Inflammatory macrophage treated with lipopolysaccharide for 4 hours (primary cell): ENCODE measurements around the gene TMPRSS3.

Experiments used
- DNase-seq: peaks from one replicate; pipeline ENCODE4 v3.0.0-alpha.2; 2020

Gene TMPRSS3

DNA sequence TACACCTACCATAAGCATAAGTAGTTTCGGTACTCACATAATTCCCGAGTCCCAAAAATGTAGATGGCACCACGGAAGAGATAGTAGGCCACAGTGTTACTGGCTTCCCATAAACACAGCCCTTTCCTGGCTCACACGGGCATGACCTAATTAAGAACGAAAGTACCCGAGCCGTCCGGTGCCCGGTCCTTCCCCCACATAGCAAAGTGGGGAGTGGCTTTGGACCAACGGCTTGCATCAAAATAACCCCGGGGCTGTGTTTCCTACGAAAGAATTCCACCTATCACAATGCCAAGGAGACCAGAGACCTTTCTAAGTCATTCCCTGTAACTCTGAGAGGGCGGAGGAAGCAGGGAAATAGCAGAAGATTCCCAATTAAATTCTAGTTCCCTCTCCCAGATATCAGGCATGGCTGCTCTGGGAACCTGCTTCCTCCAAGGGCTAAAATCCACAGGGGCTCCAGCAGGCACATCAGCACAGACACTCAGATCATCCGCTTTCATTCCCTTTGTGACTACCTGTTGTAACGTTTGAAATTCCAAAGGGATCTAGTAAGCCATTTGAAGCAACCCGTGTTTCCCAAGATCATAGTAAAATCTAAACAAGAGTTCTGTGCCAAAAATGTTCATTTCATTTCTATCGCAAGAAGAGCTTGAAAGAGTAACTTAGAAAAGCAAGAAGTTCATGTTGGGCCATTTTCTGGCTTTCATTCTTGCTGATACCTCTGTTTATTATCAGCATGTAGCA lies at the start of gene TMPRSS3:
TSS of gene TMPRSS3 (minus strand) at position 148 of the 747 bp plus-strand sequence. CDS start 635 bp downstream, outside the sequence.
- DNase-seq: no peak

DNA sequence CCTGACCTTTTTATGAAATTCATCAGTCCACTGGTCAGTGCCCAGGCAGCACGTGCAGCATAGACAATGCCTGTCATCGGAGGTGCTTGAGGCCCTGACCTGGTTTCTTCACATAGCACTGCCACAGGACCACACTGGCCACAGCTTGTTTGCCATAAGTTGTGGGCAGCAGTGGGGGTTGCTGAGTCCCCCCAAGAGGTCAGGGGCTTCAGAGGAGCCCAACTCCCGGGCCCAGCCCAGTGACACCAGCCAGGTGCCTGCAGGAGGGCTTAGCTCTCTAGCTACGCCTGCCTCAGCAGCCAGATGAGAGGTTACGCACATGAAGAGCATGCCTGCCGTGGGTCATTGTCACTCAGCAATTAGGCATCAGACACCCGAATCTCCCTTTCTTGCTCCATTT lies 49.5 kb upstream of the TMPRSS3 start:
- DNase-seq: no peak

DNA sequence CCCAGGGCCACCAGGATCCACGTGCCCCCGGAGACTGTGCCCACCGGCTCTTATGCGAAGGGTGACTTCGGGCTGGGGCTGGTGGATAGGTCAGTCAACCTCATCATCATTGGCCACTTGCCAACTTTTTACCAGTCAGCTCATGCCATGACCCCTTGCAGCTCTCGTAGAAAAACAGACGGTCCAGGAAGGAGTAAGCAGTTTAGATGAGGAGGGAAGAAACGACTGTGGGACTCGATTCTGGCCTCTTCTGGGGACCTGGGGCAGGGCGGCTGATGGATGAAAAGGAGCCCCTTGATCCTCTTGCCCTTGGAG lies 48.9 kb upstream of the TMPRSS3 start:
- DNase-seq: no peak

DNA sequence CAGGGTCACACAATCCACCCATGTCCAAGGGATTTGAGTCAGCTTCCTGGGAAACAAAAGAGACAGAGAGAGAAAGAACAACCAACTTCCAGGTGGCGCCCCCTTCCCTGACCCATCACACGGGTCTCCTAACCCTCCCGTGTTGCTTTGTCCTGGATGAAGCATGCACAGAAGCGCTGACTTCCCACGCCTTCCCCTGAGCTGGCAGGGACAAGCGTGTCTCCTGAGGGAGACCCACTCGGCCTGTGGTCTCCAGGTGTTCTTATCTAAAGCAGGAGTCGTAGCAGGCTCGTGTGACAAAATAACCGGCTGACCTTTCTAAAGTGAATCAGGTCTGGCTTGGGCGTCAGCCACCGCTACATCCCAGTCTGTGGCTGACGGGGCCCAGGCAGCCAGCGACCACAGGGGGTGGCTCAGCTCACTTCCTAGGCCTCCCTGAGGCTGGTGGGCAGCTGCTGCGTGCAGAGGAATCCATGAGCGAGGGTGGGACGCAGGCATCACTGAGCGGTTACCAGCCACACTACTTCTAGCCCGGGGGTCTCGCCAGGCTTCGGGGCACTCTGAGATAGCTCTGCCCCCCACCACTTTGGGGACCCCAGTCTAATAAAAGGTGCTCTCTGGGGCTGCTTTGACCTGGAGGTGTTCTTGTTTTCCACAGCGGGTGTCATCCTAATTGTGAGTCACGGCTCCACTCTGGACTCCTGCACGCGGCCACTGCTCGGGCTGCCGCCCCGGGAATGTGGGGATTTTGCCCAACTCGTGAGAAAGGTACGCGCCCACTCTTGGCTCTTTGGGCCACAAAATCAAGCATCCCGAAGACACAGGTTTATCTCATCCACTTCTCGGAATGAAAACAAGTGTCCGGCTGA lies 48.3 kb upstream of the TMPRSS3 start:
- no peak for DNase-seq

DNA sequence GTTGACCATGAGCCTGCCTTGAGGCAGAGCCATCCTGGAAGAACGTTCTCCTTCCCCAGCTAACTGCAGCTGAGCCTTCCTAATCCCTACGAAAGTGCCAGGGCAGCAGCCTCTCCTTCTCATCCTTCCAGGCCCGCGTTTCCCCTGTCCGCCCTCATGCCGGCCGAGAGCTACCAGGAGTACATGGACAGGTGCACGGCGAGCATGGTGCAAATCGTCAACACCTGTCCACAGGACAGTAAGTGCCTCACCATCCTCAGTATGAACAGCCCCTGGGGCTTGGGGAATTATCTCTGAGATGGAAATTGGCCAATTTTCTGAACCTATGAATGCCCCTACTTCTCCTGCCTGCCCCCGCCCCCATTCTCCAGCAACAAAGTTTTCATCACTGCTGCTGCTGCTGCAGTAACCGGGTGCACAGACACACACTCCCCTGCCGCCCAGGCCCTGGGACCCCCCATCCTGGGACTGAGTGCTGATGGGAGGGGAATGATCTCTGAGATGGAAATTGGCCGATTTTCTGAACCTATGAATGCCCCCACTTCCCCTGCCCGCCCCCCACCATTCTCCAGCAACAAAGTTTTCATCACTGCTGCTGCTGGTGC lies 47.4 kb upstream of the TMPRSS3 start:
- no peak for DNase-seq

DNA sequence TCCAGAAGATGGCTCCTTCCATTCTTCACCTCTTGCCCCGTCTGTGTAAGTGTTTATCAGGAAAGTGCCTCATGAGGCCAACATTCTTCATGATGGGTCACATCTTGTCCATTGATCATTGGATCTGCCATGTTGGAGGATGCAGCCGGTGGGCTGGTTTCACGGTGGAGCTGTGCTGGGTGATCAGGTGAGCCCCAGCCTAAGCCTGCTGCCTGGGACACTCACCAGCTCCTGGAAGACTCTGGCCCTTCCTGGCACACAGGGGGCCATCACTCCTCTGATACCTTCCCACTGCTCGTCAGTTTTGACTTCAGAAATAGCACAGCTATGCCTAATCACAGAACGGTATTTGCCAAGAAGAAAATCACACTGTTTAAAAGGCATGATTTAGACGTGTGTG lies 46.1 kb upstream of the TMPRSS3 start:
- DNase-seq: no peak

DNA sequence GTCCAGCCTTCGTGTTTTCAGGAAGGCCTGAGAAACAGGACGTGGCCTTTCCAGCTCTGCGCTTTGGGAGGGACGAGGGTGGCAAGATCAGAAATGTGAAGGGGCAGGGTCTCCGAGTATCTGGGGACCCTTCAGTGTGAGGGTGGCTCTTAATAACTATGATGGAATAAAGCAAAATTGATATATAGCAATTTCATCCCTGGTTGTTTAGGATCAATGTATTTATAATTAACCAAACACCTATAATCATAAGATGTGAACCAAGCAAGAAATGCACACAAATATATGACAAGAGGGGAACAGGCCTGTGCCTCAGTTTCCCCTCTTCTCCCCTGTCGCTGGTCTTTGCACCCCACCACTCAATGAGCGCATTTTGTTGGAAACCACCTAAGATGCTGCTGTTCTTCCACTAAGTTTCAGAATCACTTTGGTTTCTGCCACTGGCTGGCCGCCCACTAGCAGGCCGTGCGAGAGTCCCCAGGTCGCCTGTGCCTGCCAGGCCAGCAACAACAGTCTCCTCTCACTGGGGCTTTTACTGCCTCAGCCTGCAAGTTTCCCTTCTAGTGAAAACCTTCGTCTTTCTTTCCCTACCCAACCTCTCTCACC lies 44.4 kb upstream of the TMPRSS3 start:
- no peak for DNase-seq

DNA sequence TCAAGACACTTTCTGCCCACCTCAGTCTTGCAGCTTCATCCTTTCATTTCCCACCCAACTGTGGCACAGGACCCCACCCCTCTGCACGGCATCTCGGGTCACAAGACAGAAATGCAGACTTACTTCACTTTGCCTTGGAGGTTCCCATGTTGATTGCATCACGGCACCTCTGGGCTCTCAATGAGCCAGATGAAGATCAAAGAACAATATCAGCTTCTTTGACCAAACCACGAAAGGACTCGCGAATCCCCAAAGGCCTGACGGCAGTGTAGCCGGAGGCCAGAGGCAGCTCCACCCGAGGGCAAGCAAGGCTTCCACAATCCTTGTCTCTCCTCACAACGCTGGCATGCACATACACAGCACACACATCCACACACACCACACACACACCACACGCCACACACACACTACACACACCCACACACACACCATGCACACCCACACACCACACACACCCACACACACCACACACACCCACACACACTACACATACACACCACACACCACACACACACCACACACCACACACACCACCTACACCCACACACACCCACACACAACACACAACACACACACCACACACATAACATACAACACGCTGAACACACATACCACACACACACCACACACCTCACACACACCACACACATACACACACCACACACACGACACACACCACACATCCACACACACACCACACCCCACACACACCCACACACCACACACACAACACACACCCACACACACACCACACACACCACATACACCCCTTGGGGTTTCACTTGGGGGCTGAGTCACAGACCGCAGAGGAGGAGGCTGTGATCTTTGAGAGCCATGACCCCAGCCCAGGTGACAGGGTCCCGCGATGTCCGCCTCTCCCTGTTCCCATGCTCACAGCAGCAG lies 43.7 kb upstream of the TMPRSS3 start:
- DNase-seq: no peak

DNA sequence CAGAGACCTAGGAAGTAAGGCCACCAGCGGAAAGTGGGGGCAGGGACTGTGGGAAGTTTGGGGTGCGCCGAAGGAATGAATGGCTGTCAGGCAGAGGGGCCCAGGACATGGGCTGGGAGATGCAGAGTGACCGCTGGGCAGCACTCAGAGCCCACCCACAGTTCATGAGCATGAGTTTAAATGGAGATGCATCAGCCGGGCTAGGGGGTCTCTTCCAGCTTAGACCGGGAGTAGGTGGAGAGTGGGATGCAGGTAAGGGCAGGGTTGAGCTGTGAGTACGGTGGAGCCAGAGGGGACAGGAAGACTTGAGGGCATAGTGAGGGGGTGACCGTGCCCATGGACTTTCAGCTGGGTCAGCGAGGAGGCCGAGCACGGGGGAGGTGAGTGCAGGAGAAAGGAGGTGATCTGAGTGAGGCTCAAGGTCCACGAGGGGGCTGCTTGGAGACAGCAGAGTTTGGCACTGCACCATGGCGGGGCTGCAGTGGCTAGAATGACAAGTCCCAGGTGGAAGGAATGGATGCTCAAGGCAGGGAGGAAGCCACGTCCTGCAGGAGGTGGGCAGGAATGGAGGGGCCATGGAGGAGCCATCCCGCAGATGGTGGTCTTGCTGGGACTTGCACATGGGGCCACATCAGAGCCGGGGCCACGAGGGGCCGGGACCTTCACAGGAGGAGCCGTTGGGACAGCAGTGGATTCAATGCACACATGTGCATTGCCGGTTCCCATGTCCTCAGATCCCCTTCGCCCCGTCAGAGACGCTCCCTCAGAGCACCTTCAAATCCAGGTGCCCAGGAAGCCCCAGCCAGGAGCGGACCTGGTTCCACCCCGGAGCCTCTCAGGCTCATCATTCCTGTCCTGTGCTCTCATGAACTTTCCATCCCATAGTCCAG lies 42.7 kb upstream of the TMPRSS3 start:
- DNase-seq: no peak

DNA sequence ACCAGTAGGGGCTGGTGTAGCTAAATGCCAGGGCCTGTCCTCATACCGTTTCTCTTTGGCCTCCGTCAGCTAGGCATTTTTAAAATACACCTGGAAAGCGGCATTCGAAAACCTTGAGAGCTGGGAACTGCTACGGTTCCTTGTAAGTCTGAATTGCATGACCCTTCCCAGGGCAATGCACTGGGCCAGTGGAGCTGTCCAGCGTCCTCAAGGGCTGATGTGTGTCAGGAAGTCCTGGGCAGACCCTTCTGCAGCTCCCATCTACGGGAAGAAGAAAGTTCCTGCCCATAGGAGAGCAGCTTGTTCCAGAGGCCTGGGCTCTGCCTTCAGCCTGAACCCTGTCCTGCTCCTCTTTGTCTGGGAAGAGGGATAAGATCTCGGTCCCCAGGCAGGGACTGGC lies 41.9 kb upstream of the TMPRSS3 start:
- DNase-seq: no peak

DNA sequence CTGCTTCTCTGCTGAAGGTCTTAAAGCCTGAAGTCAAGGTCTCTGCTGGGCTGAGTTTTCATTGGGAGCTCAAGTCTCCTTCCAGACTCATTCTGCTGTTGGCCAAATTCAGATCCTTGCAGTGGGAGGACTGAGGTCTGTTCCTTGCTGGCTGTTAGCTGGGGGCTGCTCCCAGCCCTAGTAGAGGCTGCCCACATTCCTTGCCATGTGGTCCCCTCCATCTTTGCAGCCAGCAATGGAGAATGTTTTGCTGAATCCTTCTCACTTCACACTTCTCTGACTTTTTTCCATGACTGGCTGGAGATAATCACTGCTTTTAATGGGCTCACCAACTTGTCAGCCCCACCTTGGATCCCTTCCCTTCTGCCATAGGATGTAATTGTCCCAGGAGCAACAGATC lies 41.1 kb upstream of the TMPRSS3 start:
- no peak for DNase-seq

DNA sequence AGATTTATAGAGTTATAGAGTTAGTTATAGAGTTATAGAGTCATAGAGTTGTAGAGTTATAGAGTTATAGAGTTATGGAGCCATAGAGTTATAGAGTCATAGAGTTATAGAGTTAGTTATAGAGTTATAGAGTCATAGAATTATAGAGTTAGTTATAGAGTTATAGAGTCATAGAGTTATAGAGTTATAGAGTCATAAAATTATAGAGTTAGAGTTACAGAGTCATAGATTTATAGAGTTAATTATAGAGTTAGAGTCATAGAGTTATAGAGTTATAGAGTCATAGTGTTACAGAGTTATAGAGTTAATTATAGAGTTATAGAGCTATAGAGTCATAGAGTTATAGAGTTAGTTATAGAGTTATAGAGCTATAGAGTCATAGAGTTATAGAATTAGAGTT lies 40.0 kb upstream of the TMPRSS3 start:
- DNase-seq: no peak

DNA sequence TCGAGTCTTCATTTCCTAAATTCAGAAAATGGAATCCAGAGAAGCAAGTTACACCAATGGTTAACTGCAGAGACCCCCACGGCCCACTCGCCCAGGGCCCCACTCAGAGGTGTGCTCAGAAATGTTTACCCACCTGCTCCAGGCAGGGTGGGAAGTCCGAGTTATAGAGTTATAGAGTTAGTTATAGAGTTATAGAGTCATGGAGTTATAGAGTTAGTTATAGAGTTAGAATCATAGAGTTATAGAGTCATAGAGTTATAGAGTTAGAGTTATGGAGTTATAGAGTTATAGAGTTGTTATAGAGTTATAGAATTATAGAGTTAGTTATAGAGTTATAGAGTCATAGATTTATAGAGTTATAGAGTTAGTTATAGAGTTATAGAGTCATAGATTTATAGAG lies 39.5 kb upstream of the TMPRSS3 start:
- no peak for DNase-seq

DNA sequence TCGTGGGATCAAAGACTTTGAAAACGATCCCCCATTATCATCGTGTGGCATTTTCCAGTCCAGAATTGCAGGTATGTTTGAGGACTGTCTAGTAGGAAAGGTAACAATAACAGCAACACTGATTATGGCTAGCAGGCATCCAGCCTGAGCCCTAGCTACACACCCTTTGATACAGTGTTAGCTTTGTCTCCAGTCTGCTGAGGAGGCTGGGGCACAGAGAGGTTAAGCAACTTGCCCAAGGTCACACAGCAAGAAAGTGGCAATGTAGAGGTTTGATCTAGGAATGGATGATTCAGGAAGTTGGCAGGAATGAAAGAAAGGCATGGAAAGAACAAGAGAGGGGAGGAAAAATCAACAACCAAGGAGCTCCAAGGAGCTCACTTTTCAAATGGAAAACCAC lies 39.0 kb upstream of the TMPRSS3 start:
- DNase-seq: no peak

DNA sequence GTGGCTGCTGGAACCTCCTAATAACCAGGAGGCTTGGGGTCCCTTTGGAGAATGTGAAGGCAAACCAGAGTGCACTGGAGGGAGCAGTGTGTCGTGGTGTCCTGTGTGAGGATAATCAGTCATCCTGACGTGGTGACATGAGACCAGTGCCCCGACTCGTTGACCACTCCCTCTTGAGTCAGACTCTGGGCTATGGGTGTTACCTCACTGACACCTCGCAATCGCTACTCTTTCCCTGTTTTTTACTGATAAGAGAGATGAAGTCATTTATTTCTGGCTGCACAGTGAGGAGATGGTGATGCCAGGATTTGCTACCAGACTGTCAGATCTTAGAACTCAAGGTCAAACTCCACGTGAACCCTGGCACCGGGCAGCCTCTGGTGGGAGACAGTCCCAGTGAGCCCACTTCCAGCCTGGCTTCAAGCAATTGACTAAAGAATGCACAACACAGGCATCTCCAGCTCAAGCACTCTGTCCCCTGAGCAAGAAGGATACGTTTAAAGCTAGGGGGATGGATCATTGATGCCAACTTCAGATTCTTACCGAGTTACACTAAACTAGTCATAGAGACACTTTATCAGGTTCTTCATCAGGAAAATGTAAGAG lies 38.2 kb upstream of the TMPRSS3 start:
- DNase-seq: peak; percentile 54

DNA sequence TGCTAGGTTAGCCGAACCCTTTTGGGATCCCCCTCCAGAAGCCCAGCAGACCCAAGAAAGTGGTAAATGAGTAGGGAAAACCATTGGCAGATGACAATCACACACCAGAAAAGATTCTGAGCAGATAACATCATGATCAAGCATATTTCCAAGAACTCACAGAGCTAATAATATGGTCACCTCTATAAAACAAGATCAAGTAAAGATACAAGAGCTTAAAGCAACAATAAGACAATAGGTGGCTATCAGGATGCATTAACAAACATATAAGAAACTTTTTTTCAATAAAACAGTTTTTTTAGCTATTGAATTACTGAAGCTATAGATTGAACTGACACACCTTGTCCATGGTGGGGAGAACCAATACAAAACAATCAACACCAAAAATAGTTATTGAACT lies 36.8 kb upstream of the TMPRSS3 start:
- no peak for DNase-seq

DNA sequence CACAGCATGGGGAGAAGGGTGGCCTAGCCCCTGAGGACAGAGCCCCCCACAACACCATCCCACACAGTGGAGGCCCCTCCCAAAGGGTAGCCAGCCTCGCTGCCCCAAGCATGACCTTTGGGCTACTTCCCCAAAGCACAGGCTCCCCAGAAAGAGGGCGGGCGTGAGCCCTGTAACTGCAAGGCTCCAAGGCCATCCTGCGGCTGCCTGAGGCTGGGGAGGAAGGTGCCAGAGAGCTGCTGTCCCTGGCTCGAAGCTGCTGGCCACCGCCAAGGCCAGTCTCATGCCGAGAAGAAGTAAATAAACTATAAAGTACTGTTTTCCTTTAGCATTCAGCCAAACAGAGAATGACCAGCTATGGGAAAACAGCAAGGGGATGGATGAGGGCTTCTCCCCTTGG lies 35.3 kb upstream of the TMPRSS3 start:
- no peak for DNase-seq

DNA sequence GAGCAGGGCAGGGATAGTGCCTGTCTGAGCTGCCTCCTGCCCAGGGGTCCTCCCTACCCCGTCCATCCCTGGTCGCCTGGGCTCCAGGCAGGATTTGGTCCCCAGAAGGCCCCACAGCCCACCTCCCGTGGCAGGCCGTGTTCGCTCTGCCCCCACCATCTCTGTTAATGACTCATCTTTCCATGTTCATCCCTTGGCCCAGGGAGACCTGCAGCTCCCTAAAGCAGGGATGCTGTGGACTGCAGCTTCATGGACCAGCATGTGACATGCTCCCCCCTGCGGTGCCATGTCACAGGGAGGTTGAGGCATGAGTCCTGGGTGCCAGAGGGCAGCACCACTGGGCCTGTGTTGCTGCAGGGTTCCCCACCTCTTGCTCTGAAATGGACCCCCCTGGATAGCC lies 34.7 kb upstream of the TMPRSS3 start:
- DNase-seq: no peak

DNA sequence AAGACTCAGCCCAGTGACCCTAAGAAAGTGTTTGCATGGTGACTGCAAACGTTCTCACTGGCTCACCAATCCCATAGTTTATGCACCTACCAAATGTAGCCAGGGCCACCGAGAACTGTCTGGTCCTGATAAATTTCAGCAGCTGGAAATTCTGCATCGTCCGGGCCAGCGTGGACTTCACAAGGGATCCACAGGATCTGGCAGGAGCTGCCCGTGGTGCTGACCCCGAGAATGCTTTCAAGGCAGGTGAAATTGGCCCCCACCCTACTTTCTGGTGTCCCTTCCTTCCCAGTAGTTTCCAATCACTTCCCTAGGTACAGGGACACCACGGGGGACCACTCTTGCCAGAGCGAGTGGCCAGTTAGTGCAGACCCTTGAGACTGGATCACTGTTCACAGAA lies 34.0 kb upstream of the TMPRSS3 start:
- DNase-seq: no peak

DNA sequence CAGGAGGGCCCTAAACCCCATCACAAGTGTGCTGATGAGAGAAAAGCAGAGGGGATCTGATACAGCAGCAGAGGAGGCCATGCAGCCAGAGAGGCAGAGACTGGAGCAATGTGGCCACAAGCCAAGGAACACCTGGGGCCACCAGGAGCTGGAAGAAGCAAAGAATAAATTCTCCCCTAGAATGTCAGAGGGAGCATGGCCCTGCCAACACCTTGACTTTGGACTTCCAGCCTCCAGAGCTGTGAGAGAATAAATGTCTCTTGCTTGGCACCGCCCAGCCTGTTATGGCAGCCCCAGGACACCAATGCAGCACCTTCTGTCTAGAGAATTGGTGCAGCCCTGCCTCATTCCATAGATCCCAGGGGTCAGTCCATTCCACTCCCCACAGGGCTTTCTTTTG lies 33.2 kb upstream of the TMPRSS3 start:
- DNase-seq: no peak

DNA sequence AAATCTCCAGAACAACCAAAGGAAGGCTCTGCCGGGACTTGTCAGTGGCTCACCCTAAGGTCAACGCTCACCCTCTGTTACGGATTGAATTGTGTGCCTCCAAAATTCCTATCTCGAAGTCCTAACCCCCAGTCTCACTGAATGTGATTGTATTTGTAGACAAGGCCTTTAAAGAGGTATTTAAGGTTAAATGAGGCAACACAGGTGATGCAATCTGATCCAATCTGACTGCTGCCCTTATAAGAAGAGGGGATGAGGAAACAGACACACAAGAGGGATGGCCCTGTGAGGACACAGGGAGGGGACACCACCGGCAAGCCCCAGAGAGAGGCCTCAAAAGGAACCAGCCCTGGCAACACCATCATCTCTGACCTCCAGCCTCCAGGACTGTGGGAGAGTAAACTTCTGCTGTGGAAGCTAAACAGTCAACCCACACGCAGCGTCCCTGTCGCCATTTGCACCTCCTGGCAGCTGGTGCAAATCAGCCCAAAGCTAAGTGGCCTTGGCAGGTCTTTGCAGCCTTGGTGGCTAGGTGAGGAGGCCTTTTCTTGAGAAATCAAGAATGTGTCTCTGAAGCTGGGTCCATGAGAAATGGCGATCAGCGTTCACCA lies 32.1 kb upstream of the TMPRSS3 start:
- peak; percentile 16 for DNase-seq
